ENCODE measurements around the gene TNK2.

DNA sequence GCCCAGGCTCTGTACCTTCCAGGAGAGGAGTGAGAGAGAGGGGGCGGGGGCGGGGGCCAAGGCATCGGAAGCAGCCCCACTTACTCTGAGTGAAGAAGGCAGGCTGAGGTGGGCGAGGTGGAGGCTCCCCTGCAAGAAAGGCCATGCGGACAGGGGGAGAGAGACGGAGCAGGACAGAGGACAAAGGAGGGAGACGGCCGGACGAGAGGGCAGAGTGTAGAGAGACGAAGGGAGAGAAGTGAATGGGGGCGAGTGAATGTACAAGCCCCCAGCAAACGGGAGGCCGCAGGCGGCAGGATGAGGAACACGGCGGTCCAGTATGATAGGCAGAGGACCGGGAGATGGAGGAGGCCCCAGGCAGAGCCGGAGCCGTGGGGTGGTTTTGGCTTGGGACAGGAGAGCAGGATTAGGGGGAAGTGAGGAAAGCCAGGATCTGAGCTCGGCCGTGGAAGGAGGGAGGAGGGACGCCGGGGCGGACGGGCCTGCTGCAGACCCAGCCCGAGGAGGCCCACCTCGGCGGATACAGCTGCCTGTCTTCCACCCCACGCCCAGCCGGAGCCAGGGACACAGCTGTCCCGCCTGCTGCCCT lies 38.8 kb downstream of the TNK2 start:
- TF ChIP-seq, protein P1, sequence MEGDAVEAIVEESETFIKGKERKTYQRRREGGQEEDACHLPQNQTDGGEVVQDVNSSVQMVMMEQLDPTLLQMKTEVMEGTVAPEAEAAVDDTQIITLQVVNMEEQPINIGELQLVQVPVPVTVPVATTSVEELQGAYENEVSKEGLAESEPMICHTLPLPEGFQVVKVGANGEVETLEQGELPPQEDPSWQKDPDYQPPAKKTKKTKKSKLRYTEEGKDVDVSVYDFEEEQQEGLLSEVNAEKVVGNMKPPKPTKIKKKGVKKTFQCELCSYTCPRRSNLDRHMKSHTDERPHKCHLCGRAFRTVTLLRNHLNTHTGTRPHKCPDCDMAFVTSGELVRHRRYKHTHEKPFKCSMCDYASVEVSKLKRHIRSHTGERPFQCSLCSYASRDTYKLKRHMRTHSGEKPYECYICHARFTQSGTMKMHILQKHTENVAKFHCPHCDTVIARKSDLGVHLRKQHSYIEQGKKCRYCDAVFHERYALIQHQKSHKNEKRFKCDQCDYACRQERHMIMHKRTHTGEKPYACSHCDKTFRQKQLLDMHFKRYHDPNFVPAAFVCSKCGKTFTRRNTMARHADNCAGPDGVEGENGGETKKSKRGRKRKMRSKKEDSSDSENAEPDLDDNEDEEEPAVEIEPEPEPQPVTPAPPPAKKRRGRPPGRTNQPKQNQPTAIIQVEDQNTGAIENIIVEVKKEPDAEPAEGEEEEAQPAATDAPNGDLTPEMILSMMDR (IDR thresholded peaks at IDR 0.05) = no peak
- no peak for TF ChIP-seq POLR2A (IDR thresholded peaks at IDR 0.05)

Data from adrenal gland (tissue), 5 donors.